HepG2 (cell line): Measurements from ENCODE around the gene KCNMA1.

ENCODE experiments used
- CHD4 ChIP-seq: fragments of 200-600 bp; sonication (generic); IDR thresholded peaks from 2 replicates; pipeline ENCODE4 v1.7.0; 2017; ENCODE audit warnings: mild to moderate bottlenecking, low read length, borderline replicate concordance
- CREM ChIP-seq, 2 experiments: sonication (generic) in 1 of 2; formaldehyde crosslinking in 1 of 2; IDR thresholded peaks; 2 replicates each; pipeline versions ENCODE4 v1.4.0 to v1.6.1; 2016 to 2020; ENCODE audit warnings: antibody characterized with exemption in 1 of 2, mild to moderate bottlenecking in 1 of 2, missing genetic modification reagents in 1 of 2
- FOXK1 ChIP-seq: sonication (generic); formaldehyde crosslinking; IDR thresholded peaks from 2 replicates; pipeline ENCODE4 v1.4.0; 2020; ENCODE audit warnings: low read depth, missing genetic modification reagents, borderline replicate concordance
- JUND ChIP-seq: sonication (generic); formaldehyde crosslinking; IDR thresholded peaks from 2 replicates; pipeline ENCODE4 v1.8.0; 2022; ENCODE audit warnings: mild to moderate bottlenecking, missing genetic modification reagents
- ZNF563 ChIP-seq: sonication (generic); formaldehyde crosslinking; IDR thresholded peaks from 2 replicates; pipeline ENCODE4 v1.8.0; 2022; ENCODE audit warnings: mild to moderate bottlenecking, moderate library complexity, missing genetic modification reagents
- TF ChIP-seq, protein P1 (sequence below): sonication (generic); formaldehyde crosslinking; IDR thresholded peaks from 2 replicates; pipeline ENCODE4 v1.5.0; 2020; ENCODE audit warnings: mild to moderate bottlenecking, missing genetic modification reagents, moderate library complexity
- TF ChIP-seq, protein P2 (sequence below): sonication (generic); formaldehyde crosslinking; conservative IDR thresholded peaks from 2 replicates; pipeline ENCODE4 v1.5.0; 2020; ENCODE audit warnings: missing genetic modification reagents

GRCh38 chr10:77368006-77368405 is 269.6 kb downstream of the KCNMA1 start:
- TF ChIP-seq CHD4 (no peak), CREM (IDR thresholded peaks at IDR 0.05) (no peak), CREM (CRISPR knock-in tag; IDR thresholded peaks at IDR 0.05) (no peak), JUND (CRISPR knock-in tag) (no peak), ZNF563 (CRISPR knock-in tag) (no peak), FOXK1 (CRISPR knock-in tag) (no peak)
- TF ChIP-seq, protein P1, sequence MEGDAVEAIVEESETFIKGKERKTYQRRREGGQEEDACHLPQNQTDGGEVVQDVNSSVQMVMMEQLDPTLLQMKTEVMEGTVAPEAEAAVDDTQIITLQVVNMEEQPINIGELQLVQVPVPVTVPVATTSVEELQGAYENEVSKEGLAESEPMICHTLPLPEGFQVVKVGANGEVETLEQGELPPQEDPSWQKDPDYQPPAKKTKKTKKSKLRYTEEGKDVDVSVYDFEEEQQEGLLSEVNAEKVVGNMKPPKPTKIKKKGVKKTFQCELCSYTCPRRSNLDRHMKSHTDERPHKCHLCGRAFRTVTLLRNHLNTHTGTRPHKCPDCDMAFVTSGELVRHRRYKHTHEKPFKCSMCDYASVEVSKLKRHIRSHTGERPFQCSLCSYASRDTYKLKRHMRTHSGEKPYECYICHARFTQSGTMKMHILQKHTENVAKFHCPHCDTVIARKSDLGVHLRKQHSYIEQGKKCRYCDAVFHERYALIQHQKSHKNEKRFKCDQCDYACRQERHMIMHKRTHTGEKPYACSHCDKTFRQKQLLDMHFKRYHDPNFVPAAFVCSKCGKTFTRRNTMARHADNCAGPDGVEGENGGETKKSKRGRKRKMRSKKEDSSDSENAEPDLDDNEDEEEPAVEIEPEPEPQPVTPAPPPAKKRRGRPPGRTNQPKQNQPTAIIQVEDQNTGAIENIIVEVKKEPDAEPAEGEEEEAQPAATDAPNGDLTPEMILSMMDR (CRISPR knock-in tag): no peak
- TF ChIP-seq, protein P2, sequence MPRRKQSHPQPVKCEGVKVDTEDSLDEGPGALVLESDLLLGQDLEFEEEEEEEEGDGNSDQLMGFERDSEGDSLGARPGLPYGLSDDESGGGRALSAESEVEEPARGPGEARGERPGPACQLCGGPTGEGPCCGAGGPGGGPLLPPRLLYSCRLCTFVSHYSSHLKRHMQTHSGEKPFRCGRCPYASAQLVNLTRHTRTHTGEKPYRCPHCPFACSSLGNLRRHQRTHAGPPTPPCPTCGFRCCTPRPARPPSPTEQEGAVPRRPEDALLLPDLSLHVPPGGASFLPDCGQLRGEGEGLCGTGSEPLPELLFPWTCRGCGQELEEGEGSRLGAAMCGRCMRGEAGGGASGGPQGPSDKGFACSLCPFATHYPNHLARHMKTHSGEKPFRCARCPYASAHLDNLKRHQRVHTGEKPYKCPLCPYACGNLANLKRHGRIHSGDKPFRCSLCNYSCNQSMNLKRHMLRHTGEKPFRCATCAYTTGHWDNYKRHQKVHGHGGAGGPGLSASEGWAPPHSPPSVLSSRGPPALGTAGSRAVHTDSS (CRISPR knock-in tag): no peak
